H9 (cell line): Measurements from ENCODE around the gene RAD54L. TPM values are rescaled to one million over a fixed set of nuclear protein-coding genes. Genes with fewer than 3 reads are reported as not detected.

Source experiments
- DNase-seq: peaks from one replicate; pipeline ENCODE4 v3.0.0-alpha.2; 2017
- H2AFZ ChIP-seq: one replicate; pipeline ENCODE4 v1.6.1; 2013; ENCODE audit warnings: mild to moderate bottlenecking, low read length, control low read depth, moderate library complexity
- H2AK5ac ChIP-seq: 2 replicates; pipeline ENCODE4 v1.6.1; 2013; ENCODE audit warnings: low read length, control low read depth, mixed read lengths; ENCODE audit not compliant: insufficient read length
- H2BK120ac ChIP-seq: one replicate; pipeline ENCODE4 v1.6.1; 2013; ENCODE audit warnings: low read depth, mild to moderate bottlenecking, low read length, control low read depth, inconsistent platforms; ENCODE audit not compliant: poor library complexity, severe bottlenecking
- H2BK12ac ChIP-seq: 2 replicates; pipeline ENCODE4 v1.6.1; 2013; ENCODE audit warnings: low read length, control low read depth, mixed read lengths, low read depth; ENCODE audit not compliant: insufficient read length
- H2BK15ac ChIP-seq: 2 replicates; pipeline ENCODE4 v1.6.1; 2013; ENCODE audit warnings: low read depth, low read length, control low read depth
- H2BK20ac ChIP-seq: one replicate; pipeline ENCODE4 v1.6.1; 2013; ENCODE audit warnings: low read depth, mild to moderate bottlenecking, low read length, control low read depth, inconsistent platforms; ENCODE audit not compliant: poor library complexity, severe bottlenecking
- H2BK5ac ChIP-seq: 2 replicates; pipeline ENCODE4 v1.6.1; 2013; ENCODE audit warnings: low read length, control low read depth, mixed read lengths; ENCODE audit not compliant: insufficient read length
- H3K14ac ChIP-seq: 2 replicates; pipeline ENCODE4 v1.6.1; 2013; ENCODE audit warnings: low read length, control low read depth; ENCODE audit not compliant: insufficient read depth
- H3K18ac ChIP-seq: 2 replicates; pipeline ENCODE4 v1.6.1; 2013; ENCODE audit warnings: low read depth, mild to moderate bottlenecking, mixed read lengths, low read length, control low read depth; ENCODE audit not compliant: insufficient read length
- H3K23ac ChIP-seq: 2 replicates; pipeline ENCODE4 v1.6.1; 2013; ENCODE audit warnings: low read length, control low read depth, mixed read lengths, low read depth; ENCODE audit not compliant: insufficient read length
- H3K23me2 ChIP-seq: 2 replicates; pipeline ENCODE4 v1.6.1; 2013; ENCODE audit warnings: low read depth, mild to moderate bottlenecking, mixed read lengths, low read length, control low read depth; ENCODE audit not compliant: insufficient read length, poor library complexity, severe bottlenecking
- H3K27ac ChIP-seq: 2 replicates; pipeline ENCODE4 v1.5.1; 2013; ENCODE audit warnings: low read length, control low read depth, mixed read lengths, low read depth; ENCODE audit not compliant: insufficient read length
- H3K27me3 ChIP-seq: 2 replicates; pipeline ENCODE4 v1.6.1; 2013; ENCODE audit warnings: low read length, control low read depth, inconsistent platforms; ENCODE audit not compliant: insufficient read depth
- H3K4ac ChIP-seq: 2 replicates; pipeline ENCODE4 v1.6.1; 2013; ENCODE audit warnings: low read depth, mild to moderate bottlenecking, control low read depth, inconsistent platforms, low read length, moderate library complexity
- H3K4me1 ChIP-seq: 2 replicates; pipeline ENCODE4 v1.6.1; 2013; ENCODE audit warnings: low read length, control low read depth, inconsistent platforms; ENCODE audit not compliant: insufficient read depth
- H3K4me2 ChIP-seq: 2 replicates; pipeline ENCODE4 v1.6.1; 2013; ENCODE audit warnings: low read length, control low read depth, mixed read lengths; ENCODE audit not compliant: insufficient read length, insufficient read depth
- H3K56ac ChIP-seq: 2 replicates; pipeline ENCODE4 v1.6.1; 2013; ENCODE audit warnings: low read depth, mild to moderate bottlenecking, mixed read lengths, low read length, control low read depth; ENCODE audit not compliant: insufficient read length
- H3K79me1 ChIP-seq: 2 replicates; pipeline ENCODE4 v1.6.1; 2013; ENCODE audit warnings: low read depth, mild to moderate bottlenecking, moderate library complexity, low read length, control low read depth, inconsistent platforms; ENCODE audit not compliant: insufficient read depth, poor library complexity, severe bottlenecking
- H3K79me2 ChIP-seq: 2 replicates; pipeline ENCODE4 v1.6.1; 2013; ENCODE audit warnings: low read length, control low read depth, inconsistent platforms; ENCODE audit not compliant: insufficient read depth
- H3K9ac ChIP-seq: 2 replicates; pipeline ENCODE4 v1.6.1; 2013; ENCODE audit warnings: low read length, control low read depth, mixed read lengths; ENCODE audit not compliant: insufficient read length; ENCODE audit errors: extremely low read depth
- H3K9me3 ChIP-seq: one replicate; pipeline ENCODE4 v1.6.1; 2013; ENCODE audit warnings: low read depth, low read length, inconsistent platforms; ENCODE audit not compliant: control insufficient read depth
- H3T11ph ChIP-seq: one replicate; pipeline ENCODE4 v1.6.1; 2013; ENCODE audit warnings: mild to moderate bottlenecking, low read length, control low read depth, inconsistent platforms
- H4K20me1 ChIP-seq: one replicate; pipeline ENCODE4 v1.6.1; 2013; ENCODE audit not compliant: control insufficient read depth, insufficient read length, insufficient read depth
- H4K5ac ChIP-seq: 2 replicates; pipeline ENCODE4 v1.6.1; 2013; ENCODE audit warnings: low read depth, mild to moderate bottlenecking, mixed read lengths, low read length, control low read depth; ENCODE audit not compliant: insufficient read length
- H4K8ac ChIP-seq: replicated peaks from 2 replicates; pipeline ENCODE4 v1.6.1; 2013; ENCODE audit warnings: low read length, control low read depth, mixed read lengths, low read depth; ENCODE audit not compliant: insufficient read length
- H4K91ac ChIP-seq: 2 replicates; pipeline ENCODE4 v1.6.1; 2013; ENCODE audit warnings: low read depth, mild to moderate bottlenecking, moderate library complexity, mixed read lengths, low read length, control low read depth; ENCODE audit not compliant: insufficient read length
- H3K27ac Mint-ChIP-seq, 3 experiments: 2 replicates in 2 of 3; 3 replicates in 1 of 3; pipeline ENCODE4 v1.8.0; 2020 to 2021; ENCODE audit warnings: mixed read lengths in 3 of 3, mild to moderate bottlenecking in 1 of 3, moderate library complexity in 1 of 3
- H3K27me3 Mint-ChIP-seq: 2 replicates; pipeline ENCODE4 v1.8.0; 2021; ENCODE audit warnings: low read depth, mild to moderate bottlenecking, moderate library complexity, mixed read lengths
- H3K36me3 Mint-ChIP-seq, 3 experiments: 2 replicates in 2 of 3; 3 replicates in 1 of 3; pipeline ENCODE4 v1.8.0; 2020 to 2021; ENCODE audit warnings: low read depth in 3 of 3, mixed read lengths in 3 of 3; ENCODE audit not compliant: insufficient read depth in 1 of 3
- H3K4me1 Mint-ChIP-seq, 2 experiments: 2 replicates each; pipeline ENCODE4 v1.8.0; 2020; ENCODE audit warnings: mixed read lengths in 2 of 2
- H3K4me3 Mint-ChIP-seq, 2 experiments: 2 replicates in 1 of 2; 3 replicates in 1 of 2; pipeline ENCODE4 v1.8.0; 2020 to 2021; ENCODE audit warnings: mild to moderate bottlenecking in 2 of 2, mixed read lengths in 2 of 2, moderate library complexity in 1 of 2
- H3K9me3 Mint-ChIP-seq, 2 experiments: 2 replicates in 1 of 2; 3 replicates in 1 of 2; pipeline ENCODE4 v1.8.0; 2020; ENCODE audit warnings: mild to moderate bottlenecking in 2 of 2, mixed read lengths in 2 of 2, moderate library complexity in 1 of 2
- CTCF ChIP-seq: fragments of 200-600 bp; sonication (generic); conservative IDR thresholded peaks from 3 replicates; pipeline ENCODE4 v1.8.0; 2021; ENCODE audit warnings: antibody characterized with exemption, mild to moderate bottlenecking
- WGBS: extraction: QIAGEN DNeasy Blood & Tissue Kit; methylation state at CpG from one replicate; pipeline ENCODE4 v1.1.7; 2013; ENCODE audit warnings: missing lambda C conversion rate, low lambda C conversion rate, mixed read lengths; ENCODE audit not compliant: insufficient read length; ENCODE audit errors: extremely low coverage; 5-methylcytosine and 5-hydroxymethylcytosine counted together
- total RNA-seq: library from RNA; stranded (reverse); gene quantifications from 2 replicates; pipeline ENCODE4 v1.2.1, GENCODE V29; 2021

RAD54L gene
- total RNA-seq, 1 experiment from 2014 or later, result 43.4 TPM

GRCh38 chr1:46262508-46262907 lies 14.9 kb downstream of the RAD54L start:
- Histone ChIP-seq H2BK5ac (no peak overlapping the region), H4K5ac (no peak overlapping the region), H3K18ac (no peak overlapping the region), H3K4me2 (no peak overlapping the region), H3K23me2 (no peaks in the 10 kb centered on the region), H4K8ac (no peak overlapping the region), H2BK120ac (no peak overlapping the region), H2BK12ac (no peak overlapping the region), H4K91ac (no peak overlapping the region), H2BK20ac (no peak overlapping the region), H3K79me2 (no peaks in the 10 kb centered on the region), H3K4me1 (no peaks in the 10 kb centered on the region), H3K27me3 (no peaks in the 10 kb centered on the region), H3T11ph (no peak overlapping the region), H2BK15ac (no peak overlapping the region), H3K27ac (no peak overlapping the region), H3K56ac (no peak overlapping the region), H3K9ac (no peak overlapping the region), H4K20me1 (no peaks in the 10 kb centered on the region), H3K79me1 (no peaks in the 10 kb centered on the region), H2AK5ac (no peak overlapping the region), H3K14ac (no peak overlapping the region), H3K4ac (no peak overlapping the region), H3K23ac (no peak overlapping the region), H2AFZ (no peak overlapping the region), H3K9me3 (no peaks in the 10 kb centered on the region)
- no peaks in the 10 kb centered on the region for H3K9me3 Mint-ChIP-seq
- DNase-seq, result no peak
- H3K36me3 Mint-ChIP-seq, result peaks cover 60 to 92% (median 85%) of the 10 kb centered on the region in 3 experiments; a peak in 6 of 7 replicates
- H3K27me3 Mint-ChIP-seq, result no peaks in the 10 kb centered on the region
- WGBS, result no CpG with 5 or more reads among the region's 1 CpG
- H3K27ac Mint-ChIP-seq, result no peak overlapping the region
- no peak overlapping the region for H3K4me3 Mint-ChIP-seq
- TF ChIP-seq CTCF, result no peak
- no peaks in the 10 kb centered on the region for H3K4me1 Mint-ChIP-seq
